K562 (cell line): ENCODE data around the gene CEBPA. TPM values are rescaled to one million over a fixed set of nuclear protein-coding genes. Genes with fewer than 3 reads are reported as not detected.

ENCODE experiments used
- ATAC-seq: fragments of 200-7000 bp; cut with Tn5 transposase; 3 replicates; pipeline ENCODE4 v1.9.1; 2020; ENCODE audit warnings: moderate library complexity
- BruUV-seq: library from RNA; stranded (reverse); fragments of 400-500 nt; replicated peaks from 2 replicates; lab custom pipeline; 2021; lab: Mats Ljungman, UMichigan
- CTCF ChIA-PET: fragments of 300-600 bp; formaldehyde crosslinking; extraction: SDS; loops from one replicate; lab custom pipeline; 2021; ENCODE audit warnings: low intra/inter-chr PET ratio; lab: Yijun Ruan, JAX
- POLR2A ChIA-PET: fragments of 300-600, 350-650 bp; sonication (Branson Sonifier 250); formaldehyde crosslinking; extraction: SDS; loops from one replicate; lab custom pipeline; 2021; ENCODE audit warnings: antibody characterized with exemption, inconsistent platforms; lab: Yijun Ruan, JAX
- DNase-seq, 4 experiments: peaks; one replicate each; pipeline versions ENCODE4 v3.0.0 to v3.0.0-alpha.2; 2011 to 2018; ENCODE audit warnings: low spot score in 3 of 4, mixed read lengths in 3 of 4; ENCODE audit errors: extremely low read depth in 1 of 4
- FAIRE-seq: peaks from 2 replicates; lab custom pipeline; 2011; peaks lifted over from hg19 to GRCh38; lab: Jason Lieb, UNC
- H2AFZ ChIP-seq: 2 replicates; pipeline ENCODE4 v1.6.0; 2011; ENCODE audit warnings: low read depth, low read length, control low read depth, inconsistent platforms
- H3K27ac ChIP-seq: fragments of 200-600 bp; 3 replicates; pipeline ENCODE4 v1.8.0; 2011; ENCODE audit warnings: low read depth, mild to moderate bottlenecking, control low read depth, inconsistent platforms, low read length, moderate library complexity, mixed read lengths; ENCODE audit errors: extremely low read depth
- H3K27me3 ChIP-seq, 2 experiments: fragments of 300-600 bp in 1 of 2; 2 replicates in 1 of 2; 3 replicates in 1 of 2; pipeline versions ENCODE4 v1.6.0 to v1.8.0; 2011; ENCODE audit warnings: inconsistent platforms in 2 of 2, low read length in 2 of 2, mild to moderate bottlenecking in 1 of 2, mixed read lengths in 1 of 2, moderate library complexity in 1 of 2; ENCODE audit not compliant: control insufficient read depth in 2 of 2, insufficient read depth in 2 of 2
- H3K36me3 ChIP-seq: fragments of 300-600 bp; 3 replicates; pipeline ENCODE4 v1.8.0; 2011; ENCODE audit warnings: mild to moderate bottlenecking, low read length, inconsistent platforms; ENCODE audit not compliant: control insufficient read depth, insufficient read depth
- H3K4me1 ChIP-seq, 2 experiments: fragments of 200-600 bp in 1 of 2; replicated peaks in 1 of 2; 2 replicates in 1 of 2; 3 replicates in 1 of 2; pipeline versions ENCODE4 v1.5.1 to v1.8.0; 2011; ENCODE audit warnings: inconsistent platforms in 2 of 2, low read length in 2 of 2, mild to moderate bottlenecking in 1 of 2, mixed read lengths in 1 of 2, moderate library complexity in 1 of 2; ENCODE audit not compliant: control insufficient read depth in 2 of 2, insufficient read depth in 2 of 2
- H3K4me2 ChIP-seq: 2 replicates; pipeline ENCODE4 v1.6.1; 2011; ENCODE audit warnings: low read length, control low read depth, inconsistent platforms, mixed read lengths; ENCODE audit not compliant: insufficient read depth
- H3K4me3 ChIP-seq: fragments of 200-600 bp; sonication (generic), shearing (Covaris generic); 2 replicates; pipeline ENCODE4 v1.5.1; 2016; ENCODE audit warnings: control low read depth, inconsistent platforms
- H3K79me2 ChIP-seq: fragments of 200-600 bp; 3 replicates; pipeline ENCODE4 v1.8.0; 2011; ENCODE audit warnings: low read length, inconsistent platforms; ENCODE audit not compliant: control insufficient read depth, insufficient read depth
- H3K9ac ChIP-seq, 2 experiments: 2 replicates each; pipeline versions ENCODE4 v1.6.0 to v1.6.1; 2011; ENCODE audit warnings: low read depth in 2 of 2, low read length in 2 of 2, control low read depth in 1 of 2, inconsistent platforms in 1 of 2, mild to moderate bottlenecking in 1 of 2, mixed read lengths in 1 of 2; ENCODE audit not compliant: insufficient read depth in 1 of 2
- H3K9me1 ChIP-seq: one replicate; pipeline ENCODE4 v1.6.0; 2011; ENCODE audit warnings: inconsistent platforms, mild to moderate bottlenecking, low read length, moderate library complexity; ENCODE audit not compliant: control insufficient read depth, insufficient read depth
- H3K9me3 ChIP-seq: replicated peaks from 2 replicates; pipeline ENCODE4 v1.5.1; 2011; ENCODE audit warnings: low read depth, low read length, inconsistent platforms; ENCODE audit not compliant: control insufficient read depth, insufficient read depth
- H4K20me1 ChIP-seq: replicated peaks from 2 replicates; pipeline ENCODE4 v1.6.1; 2011; ENCODE audit warnings: low read length, inconsistent platforms, mixed read lengths; ENCODE audit not compliant: control insufficient read depth, insufficient read depth
- ELF4 ChIP-seq: fragments of 450-650 bp; formaldehyde crosslinking; IDR thresholded peaks from 2 replicates; pipeline ENCODE4 v1.4.0; 2022; ENCODE audit warnings: missing genetic modification characterization
- FOXP1 ChIP-seq: sonication (generic); formaldehyde crosslinking; IDR thresholded peaks from 2 replicates; pipeline ENCODE4 v1.8.0; 2022; ENCODE audit warnings: mild to moderate bottlenecking, missing genetic modification reagents
- GABPA ChIP-seq: fragments of 200-800 bp; sonication (Bioruptor generic); conservative IDR thresholded peaks from 2 replicates; pipeline ENCODE4 v1.6.1; 2016; ENCODE audit warnings: low read depth, missing genetic modification characterization, missing compliant biosample characterization
- ILK ChIP-seq: fragments of 450-650 bp; IDR thresholded peaks from 2 replicates; pipeline ENCODE4 v1.6.1; 2016; ENCODE audit warnings: missing genetic modification characterization, low read depth, mild to moderate bottlenecking, missing compliant biosample characterization, moderate library complexity, borderline replicate concordance
- KAT7 ChIP-seq: sonication (generic); formaldehyde crosslinking; IDR thresholded peaks from 2 replicates; pipeline ENCODE4 v1.8.0; 2022; ENCODE audit warnings: missing genetic modification reagents, mild to moderate bottlenecking, borderline replicate concordance
- NCOR1 ChIP-seq: fragments of 450-650 bp; IDR thresholded peaks from 2 replicates; pipeline ENCODE4 v1.6.1; 2016; ENCODE audit warnings: mild to moderate bottlenecking, moderate library complexity
- NRF1 ChIP-seq, 2 experiments: fragments of 450-650 bp; IDR thresholded peaks in 1 of 2; conservative IDR thresholded peaks in 1 of 2; 2 replicates each; pipeline ENCODE4 v1.6.1; 2014; ENCODE audit warnings: mild to moderate bottlenecking in 2 of 2
- RBM15 ChIP-seq: fragments of 200-400 bp; formaldehyde crosslinking; IDR thresholded peaks from 2 replicates; pipeline ENCODE4 v1.6.1; 2018; ENCODE audit warnings: mild to moderate bottlenecking, low read length, moderate library complexity; ENCODE audit not compliant: insufficient read depth
- RFX1 ChIP-seq: fragments of 450-650 bp; IDR thresholded peaks from 2 replicates; pipeline ENCODE4 v1.6.1; 2016; ENCODE audit warnings: mild to moderate bottlenecking, moderate library complexity
- SLC30A9 ChIP-seq: fragments of 250-450 bp; sonication (Bioruptor Pico); IDR thresholded peaks from 2 replicates; pipeline ENCODE4 v1.8.0; 2022; ENCODE audit warnings: mild to moderate bottlenecking, moderate library complexity
- SMAD1 ChIP-seq: fragments of 150-350 bp; IDR thresholded peaks from 2 replicates; pipeline ENCODE4 v1.6.1; 2014; ENCODE audit warnings: low read length, low read depth; ENCODE audit not compliant: partially characterized antibody
- TAF9B ChIP-seq: fragments of 450-650 bp; IDR thresholded peaks from 2 replicates; pipeline ENCODE4 v1.6.1; 2018; ENCODE audit warnings: mild to moderate bottlenecking; ENCODE audit not compliant: partially characterized antibody
- WHSC1 ChIP-seq: IDR thresholded peaks from one replicate; pipeline ENCODE4 v1.6.1; 2012; ENCODE audit warnings: low read length, control low read depth, inconsistent platforms
- ZFP1 ChIP-seq: fragments of 450-650 bp; formaldehyde crosslinking; IDR thresholded peaks from 2 replicates; pipeline ENCODE4 v1.4.0; 2020; ENCODE audit warnings: mild to moderate bottlenecking, mixed read lengths
- ZKSCAN3 ChIP-seq: fragments of 250-450 bp; sonication (Bioruptor Pico); IDR thresholded peaks from 2 replicates; pipeline ENCODE4 v1.4.0; 2020
- WGBS: fragments of 100-300 bp; shearing (Covaris generic); methylation state at CpG from one replicate; pipeline ENCODE4 v1.1.6; 2016; ENCODE audit warnings: low coverage, mixed read lengths; ENCODE audit not compliant: insufficient coverage; ENCODE audit errors: missing lambda C conversion rate; 5-methylcytosine and 5-hydroxymethylcytosine counted together
- in situ Hi-C: fragments of 300-500 bp; cut with MboI; formaldehyde crosslinking; loops from 4 replicates; pipeline ENCODE4 v1.15.0; 2018; ENCODE audit warnings: inconsistent platforms, mixed read lengths
- intact Hi-C: fragments of 100-400 bp; cut with micrococcal nuclease; formaldehyde crosslinking; loops from 2 replicates; pipeline ENCODE4 v1.14.2; 2022
- polyA plus RNA-seq, 8 experiments: library from polyadenylated mRNA; depleted of rRNA in 4 of 8; stranded (reverse) in 5 of 8; unstranded in 3 of 8; fragments of >200 nt; fragmentation: Nextera tagmentation in 2 of 8; fragmentation: Illumina TruSeq in 1 of 8; extraction: Ambion mirVana in 2 of 8; extraction: Trizol in 1 of 8; gene quantifications; 2 replicates each; pipeline versions ENCODE4 v1.2.1 to v1.2.3, GENCODE V29; 2011 to 2014; ENCODE audit warnings: inconsistent platforms in 1 of 8, missing spikeins in 1 of 8
- total RNA-seq, 7 experiments: library from RNA; depleted of rRNA in 6 of 7; stranded (reverse); fragments of >200 nt in 6 of 7; fragmentation: Illumina TruSeq in 2 of 7; extraction: Trizol in 2 of 7; gene quantifications; 2 replicates each; pipeline versions ENCODE4 v1.2.1 to v1.2.3, GENCODE V29; 2011 to 2021; ENCODE audit warnings: low replicate concordance in 1 of 7
- TF ChIP-seq, protein P1 (sequence below): IDR thresholded peaks from 2 replicates; pipeline ENCODE4 v1.6.1; 2011; ENCODE audit not compliant: insufficient read length; ENCODE audit errors: extremely low read depth
- TF ChIP-seq, protein P2 (sequence below): sonication (generic); formaldehyde crosslinking; IDR thresholded peaks from 2 replicates; pipeline ENCODE4 v1.8.1; 2023; ENCODE audit warnings: mild to moderate bottlenecking, missing genetic modification reagents
- TF ChIP-seq, protein P3 (sequence below), 2 experiments: fragments of 450-650 bp in 1 of 2; IDR thresholded peaks; 2 replicates each; pipeline ENCODE4 v1.6.1; 2011 to 2017; ENCODE audit warnings: low read depth in 2 of 2, antibody characterized with exemption in 1 of 2, borderline replicate concordance in 1 of 2, low read length in 1 of 2, mild to moderate bottlenecking in 1 of 2, mixed read lengths in 1 of 2; ENCODE audit not compliant: control insufficient read depth in 1 of 2

Gene CEBPA
- total and polyA plus RNA-seq, 9 of the 15 experiments (the other 6 are each of a cell fraction or from before 2014, with no cell fraction given): 0.03 to 0.59 (median 0.15) TPM; not detected in 2

- Histone ChIP-seq H3K36me3 (no peaks in the 10 kb centered on the region), H3K9me1 (no peaks in the 10 kb centered on the region), H2AFZ (no peak overlapping the region), H3K4me1 (no peaks in the 10 kb centered on the region), H3K9ac (no peak overlapping the region), H3K79me2 (no peaks in the 10 kb centered on the region), H3K27ac (no peak overlapping the region), H3K9me3 (no peaks in the 10 kb centered on the region), H3K27me3 (peaks cover 5 to 11% of the 10 kb centered on the region in 2 experiments), H3K4me2 (no peak overlapping the region), H4K20me1 (no peaks in the 10 kb centered on the region), H3K4me3 (no peak overlapping the region)
- TF ChIP-seq RFX1 (no peak), RBM15 (no peak), ZKSCAN3 (no peak), GABPA (tag) (no peak), FOXP1 (CRISPR knock-in tag) (no peak), TAF9B (no peak), NRF1 (conservative IDR thresholded peaks at IDR 0.05 in 1 of 2, IDR thresholded peaks at IDR 0.05 in 1 of 2) (no peak), ELF4 (CRISPR knock-in tag) (no peak), ILK (tag) (no peak), SMAD1 (no peak), WHSC1 (no peak), ZFP1 (CRISPR knock-in tag) (no peak), NCOR1 (no peak), SLC30A9 (no peak), KAT7 (CRISPR knock-in tag) (no peak)
- TF ChIP-seq, protein P1, sequence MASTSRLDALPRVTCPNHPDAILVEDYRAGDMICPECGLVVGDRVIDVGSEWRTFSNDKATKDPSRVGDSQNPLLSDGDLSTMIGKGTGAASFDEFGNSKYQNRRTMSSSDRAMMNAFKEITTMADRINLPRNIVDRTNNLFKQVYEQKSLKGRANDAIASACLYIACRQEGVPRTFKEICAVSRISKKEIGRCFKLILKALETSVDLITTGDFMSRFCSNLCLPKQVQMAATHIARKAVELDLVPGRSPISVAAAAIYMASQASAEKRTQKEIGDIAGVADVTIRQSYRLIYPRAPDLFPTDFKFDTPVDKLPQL: no peak
- TF ChIP-seq, protein P2, sequence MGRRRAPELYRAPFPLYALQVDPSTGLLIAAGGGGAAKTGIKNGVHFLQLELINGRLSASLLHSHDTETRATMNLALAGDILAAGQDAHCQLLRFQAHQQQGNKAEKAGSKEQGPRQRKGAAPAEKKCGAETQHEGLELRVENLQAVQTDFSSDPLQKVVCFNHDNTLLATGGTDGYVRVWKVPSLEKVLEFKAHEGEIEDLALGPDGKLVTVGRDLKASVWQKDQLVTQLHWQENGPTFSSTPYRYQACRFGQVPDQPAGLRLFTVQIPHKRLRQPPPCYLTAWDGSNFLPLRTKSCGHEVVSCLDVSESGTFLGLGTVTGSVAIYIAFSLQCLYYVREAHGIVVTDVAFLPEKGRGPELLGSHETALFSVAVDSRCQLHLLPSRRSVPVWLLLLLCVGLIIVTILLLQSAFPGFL (CRISPR knock-in tag): no peak
- TF ChIP-seq, protein P3, sequence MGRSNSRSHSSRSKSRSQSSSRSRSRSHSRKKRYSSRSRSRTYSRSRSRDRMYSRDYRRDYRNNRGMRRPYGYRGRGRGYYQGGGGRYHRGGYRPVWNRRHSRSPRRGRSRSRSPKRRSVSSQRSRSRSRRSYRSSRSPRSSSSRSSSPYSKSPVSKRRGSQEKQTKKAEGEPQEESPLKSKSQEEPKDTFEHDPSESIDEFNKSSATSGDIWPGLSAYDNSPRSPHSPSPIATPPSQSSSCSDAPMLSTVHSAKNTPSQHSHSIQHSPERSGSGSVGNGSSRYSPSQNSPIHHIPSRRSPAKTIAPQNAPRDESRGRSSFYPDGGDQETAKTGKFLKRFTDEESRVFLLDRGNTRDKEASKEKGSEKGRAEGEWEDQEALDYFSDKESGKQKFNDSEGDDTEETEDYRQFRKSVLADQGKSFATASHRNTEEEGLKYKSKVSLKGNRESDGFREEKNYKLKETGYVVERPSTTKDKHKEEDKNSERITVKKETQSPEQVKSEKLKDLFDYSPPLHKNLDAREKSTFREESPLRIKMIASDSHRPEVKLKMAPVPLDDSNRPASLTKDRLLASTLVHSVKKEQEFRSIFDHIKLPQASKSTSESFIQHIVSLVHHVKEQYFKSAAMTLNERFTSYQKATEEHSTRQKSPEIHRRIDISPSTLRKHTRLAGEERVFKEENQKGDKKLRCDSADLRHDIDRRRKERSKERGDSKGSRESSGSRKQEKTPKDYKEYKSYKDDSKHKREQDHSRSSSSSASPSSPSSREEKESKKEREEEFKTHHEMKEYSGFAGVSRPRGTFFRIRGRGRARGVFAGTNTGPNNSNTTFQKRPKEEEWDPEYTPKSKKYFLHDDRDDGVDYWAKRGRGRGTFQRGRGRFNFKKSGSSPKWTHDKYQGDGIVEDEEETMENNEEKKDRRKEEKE (IDR thresholded peaks at IDR 0.05; ENCODE audit: borderline replicate concordance in 1 of 2, control insufficient read depth in 1 of 2, low read depth in 2 of 2, low read length in 1 of 2): no peak
- intact Hi-C loops (no loop called here), in situ Hi-C loops (no loop called here)
- BruUV-seq: no TSS peak
- ATAC-seq (no peak), FAIRE-seq (no peak), DNase-seq (no peak)
- POLR2A ChIA-PET: interaction anchor here (1.0 to 1.5 kb wide), 2 partner anchors 10 to 50 kb away, joined by 3 to 5 read pairs; no protein-coding TSS in a partner anchor
- CTCF ChIA-PET: no interaction called here
- WGBS: 0% methylated on average over 3 of the region's 3 CpGs
These were observed 22.3 kb upstream of the CEBPA start for GRCh38 chr19:33324628-33325027.
